Activated CD4-positive, alpha-beta T cell treated with anti-CD3 and anti-CD28 coated beads, Interleukin-2, Interleukin-6, amounts not matched to agents 100 ng/mL and 50 ng/mL, durations not matched to agents 16 hours and 8 hours (primary cell): Measurements from ENCODE around the gene AADAC.
"Not testable (repeated sequence)": the region's sequence is repeated elsewhere in the genome, so short reads cannot be mapped to it uniquely, and the experiment has no call there.

Experiments used
- DNase-seq: peaks from one replicate; pipeline ENCODE4 v3.0.0-alpha.2; 2020

AADAC gene

GRCh38 chr3:151798466-151798865, 15.4 kb upstream of the AADAC start:
- DNase-seq = no peak

GRCh38 chr3:151800431-151800830, 13.5 kb upstream of the AADAC start:
- DNase-seq = no peak

- DNase-seq = no peak
Observed at GRCh38 chr3:151804267-151804666, 9.6 kb upstream of the AADAC start.

- no peak for DNase-seq
Observed at GRCh38 chr3:151806838-151807237, 7.1 kb upstream of the AADAC start.

- not testable (repeated sequence) for DNase-seq
Observed at GRCh38 chr3:151808926-151809325, 5.0 kb upstream of the AADAC start.

- no peak for DNase-seq
Observed at GRCh38 chr3:151811474-151811873, 2.4 kb upstream of the AADAC start.

- no peak for DNase-seq
Observed at GRCh38 chr3:151814588-151814987, 672 bp downstream of the AADAC start.

- no peak for DNase-seq
Observed at GRCh38 chr3:151816091-151816604, 2.2 kb downstream of the AADAC start.

GRCh38 chr3:151817473-151817872, 3.6 kb downstream of the AADAC start:
- DNase-seq = no peak

GRCh38 chr3:151818361-151818760, 4.4 kb downstream of the AADAC start:
- no peak for DNase-seq

GRCh38 chr3:151819910-151820309, 6.0 kb downstream of the AADAC start:
- no peak for DNase-seq

- no peak for DNase-seq
Observed at GRCh38 chr3:151827816-151828215, 13.9 kb downstream of the AADAC start.

GRCh38 chr3:151835751-151836525, 22.0 kb downstream of the AADAC start:
- DNase-seq = no peak

- DNase-seq = no peak
Observed at GRCh38 chr3:151837057-151837456, 23.1 kb downstream of the AADAC start.

GRCh38 chr3:151838574-151839312, 24.8 kb downstream of the AADAC start:
- DNase-seq = peak; percentile 56

GRCh38 chr3:151839313-151839631, 25.4 kb downstream of the AADAC start:
- no peak for DNase-seq

- DNase-seq = no peak
Observed at GRCh38 chr3:151841801-151842200, 27.9 kb downstream of the AADAC start.

GRCh38 chr3:151843275-151843674, 29.4 kb downstream of the AADAC start:
- no peak for DNase-seq

- no peak for DNase-seq
Observed at GRCh38 chr3:151845306-151845905, 31.5 kb downstream of the AADAC start.

- DNase-seq = not testable (repeated sequence)
Observed at GRCh38 chr3:151850065-151850464, 36.1 kb downstream of the AADAC start.

- DNase-seq = no peak
Observed at GRCh38 chr3:151852074-151852811, 38.3 kb downstream of the AADAC start.

- DNase-seq = no peak
Observed at GRCh38 chr3:151856118-151856517, 42.2 kb downstream of the AADAC start.

- DNase-seq = no peak
Observed at GRCh38 chr3:151856641-151857040, 42.7 kb downstream of the AADAC start.
